Lung (tissue), 12 donors: Measurements from ENCODE around the gene PIGN. TPM values are rescaled to one million over a fixed set of nuclear protein-coding genes. Genes with fewer than 3 reads are reported as not detected.

Source experiments
- ATAC-seq: fragments of 200-7000 bp; cut with Tn5 transposase; one replicate; pipeline ENCODE4 v1.9.1; 2020; ENCODE audit warnings: moderate number of reproducible peaks; ENCODE audit not compliant: insufficient read depth, low FRiP score
- DNase-seq, 3 donors: peaks; one replicate each; pipeline ENCODE4 v3.0.0-alpha.2; 2013 to 2017
- H3K27ac ChIP-seq, 2 donors: one replicate each; pipeline ENCODE4 v1.5.1; 2013; ENCODE audit warnings: mild to moderate bottlenecking in 2 of 2, moderate library complexity in 2 of 2, control low read depth in 1 of 2, inconsistent platforms in 1 of 2, low read depth in 1 of 2, low read length in 1 of 2
- H3K27me3 ChIP-seq, 3 donors: one replicate each; pipeline ENCODE4 v1.5.1; 2013; ENCODE audit warnings: low read length in 2 of 3; ENCODE audit not compliant: control insufficient read depth in 3 of 3, insufficient read depth in 3 of 3
- H3K36me3 ChIP-seq, 4 donors: one replicate each; pipeline ENCODE4 v1.5.1; 2013; ENCODE audit warnings: low read length in 4 of 4, mild to moderate bottlenecking in 1 of 4, moderate library complexity in 1 of 4; ENCODE audit not compliant: control insufficient read depth in 4 of 4, insufficient read depth in 4 of 4
- H3K4me1 ChIP-seq, 5 donors: one replicate each; pipeline ENCODE4 v1.5.1; 2013; ENCODE audit warnings: low read length in 5 of 5, mild to moderate bottlenecking in 2 of 5, moderate library complexity in 1 of 5; ENCODE audit not compliant: control insufficient read depth in 5 of 5, insufficient read depth in 5 of 5
- H3K4me3 ChIP-seq: one replicate; pipeline ENCODE4 v1.5.1; 2013; ENCODE audit warnings: mild to moderate bottlenecking, control low read depth, moderate library complexity
- H3K9ac ChIP-seq, 2 donors: one replicate each; pipeline ENCODE4 v1.5.1; 2013; ENCODE audit warnings: low read length in 2 of 2, control low read depth in 1 of 2; ENCODE audit not compliant: insufficient read depth in 1 of 2
- H3K9me3 ChIP-seq, 4 donors: one replicate each; pipeline ENCODE4 v1.5.1; 2013; ENCODE audit warnings: low read length in 3 of 4, mild to moderate bottlenecking in 1 of 4, moderate library complexity in 1 of 4; ENCODE audit not compliant: control insufficient read depth in 4 of 4, insufficient read depth in 3 of 4
- WGBS, 2 donors: extraction: QIAGEN DNeasy Blood & Tissue Kit; methylation state at CpG; one replicate each; pipeline ENCODE4 v1.1.7; 2013; 5-methylcytosine and 5-hydroxymethylcytosine counted together
- polyA plus RNA-seq, 2 donors: library from polyadenylated mRNA; stranded (reverse); fragments of 200-250 nt; gene quantifications; one replicate each; pipeline ENCODE4 v1.2.1, GENCODE V29; 2013
- total RNA-seq, 2 donors: library from RNA; depleted of rRNA in 1 of 2; stranded (reverse); fragments of >200 nt in 1 of 2; gene quantifications; one replicate each; pipeline ENCODE4 v1.2.1, GENCODE V29; 2014 to 2021
- TF ChIP-seq, protein P1 (sequence below): IDR thresholded peaks from 2 replicates; pipeline ENCODE4 v1.5.1; 2012; ENCODE audit warnings: mild to moderate bottlenecking; ENCODE audit errors: control extremely low read depth, extremely low read depth
- donor health status: control.
- donor health status: control.
- donor health status: Bipolar disorder and iron deficiency.
- donor health status: healthy.
- donor health status: DM: yes; HTN: yes; CAD: no.

PIGN gene
- total and polyA plus RNA-seq, 4 donors: 5.7 to 62.5 (median 16.3) TPM

DNA sequence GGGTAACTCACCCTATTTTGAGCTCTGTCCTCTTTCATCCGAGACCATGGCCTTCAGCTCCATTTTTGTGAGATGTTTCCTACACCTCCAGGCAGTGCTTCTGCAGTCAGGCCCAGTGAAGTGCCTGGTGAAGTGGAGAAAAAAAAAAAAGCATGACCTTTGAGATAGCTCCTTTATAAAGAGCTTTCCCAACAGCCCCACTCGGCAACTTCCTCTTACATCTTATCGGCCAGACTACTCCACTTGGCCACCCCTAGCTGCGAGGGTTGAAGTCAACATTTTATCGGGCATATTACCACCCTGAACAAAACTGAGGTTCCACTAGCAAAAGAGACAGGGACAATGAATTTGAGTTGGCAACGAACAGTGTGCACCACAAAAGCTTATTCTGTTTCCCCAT is 169.2 kb downstream of the PIGN start:
- Histone ChIP-seq H3K4me1 (peaks cover 0 to 18% (median 7%) of the 10 kb centered on the region in 5 donors), H3K9ac (no peak overlapping the region), H3K27ac (peak overlapping the region in 1 of 2 donors; percentile 53), H3K36me3 (no peaks in the 10 kb centered on the region), H3K27me3 (no peaks in the 10 kb centered on the region), H3K4me3 (no peak overlapping the region), H3K9me3 (peaks cover 0 to 4% (median 0%) of the 10 kb centered on the region in 4 donors)
- TF ChIP-seq, protein P1, sequence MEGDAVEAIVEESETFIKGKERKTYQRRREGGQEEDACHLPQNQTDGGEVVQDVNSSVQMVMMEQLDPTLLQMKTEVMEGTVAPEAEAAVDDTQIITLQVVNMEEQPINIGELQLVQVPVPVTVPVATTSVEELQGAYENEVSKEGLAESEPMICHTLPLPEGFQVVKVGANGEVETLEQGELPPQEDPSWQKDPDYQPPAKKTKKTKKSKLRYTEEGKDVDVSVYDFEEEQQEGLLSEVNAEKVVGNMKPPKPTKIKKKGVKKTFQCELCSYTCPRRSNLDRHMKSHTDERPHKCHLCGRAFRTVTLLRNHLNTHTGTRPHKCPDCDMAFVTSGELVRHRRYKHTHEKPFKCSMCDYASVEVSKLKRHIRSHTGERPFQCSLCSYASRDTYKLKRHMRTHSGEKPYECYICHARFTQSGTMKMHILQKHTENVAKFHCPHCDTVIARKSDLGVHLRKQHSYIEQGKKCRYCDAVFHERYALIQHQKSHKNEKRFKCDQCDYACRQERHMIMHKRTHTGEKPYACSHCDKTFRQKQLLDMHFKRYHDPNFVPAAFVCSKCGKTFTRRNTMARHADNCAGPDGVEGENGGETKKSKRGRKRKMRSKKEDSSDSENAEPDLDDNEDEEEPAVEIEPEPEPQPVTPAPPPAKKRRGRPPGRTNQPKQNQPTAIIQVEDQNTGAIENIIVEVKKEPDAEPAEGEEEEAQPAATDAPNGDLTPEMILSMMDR: no peak
- peak; percentile 41 for ATAC-seq
- 47 to 52% methylated on average over 6 of the region's 6 CpGs for WGBS, 2 donors
- DNase-seq: peak in 1 of 3 donors; percentile 19

GRCh38 chr18:62011416-62011815 is 175.4 kb downstream of the PIGN start:
- no peak overlapping the region for H3K4me3 ChIP-seq
- no peaks in the 10 kb centered on the region for H3K27me3 ChIP-seq
- no peak for DNase-seq
- peaks cover 0 to 4% (median 0%) of the 10 kb centered on the region in 4 donors for H3K9me3 ChIP-seq
- WGBS, 2 donors: 92 to 97% methylated on average over 6 of the region's 6 CpGs
- H3K36me3 ChIP-seq: no peaks in the 10 kb centered on the region
- H3K27ac ChIP-seq: no peak overlapping the region
- no peak overlapping the region for H3K9ac ChIP-seq
- TF ChIP-seq, protein P1: no peak
- no peaks in the 10 kb centered on the region for H3K4me1 ChIP-seq
- ATAC-seq: no peak

- Histone ChIP-seq H3K36me3 (no peaks in the 10 kb centered on the region), H3K4me1 (no peaks in the 10 kb centered on the region), H3K9me3 (peaks cover 0 to 7% (median 0%) of the 10 kb centered on the region in 4 donors), H3K27me3 (no peaks in the 10 kb centered on the region), H3K9ac (no peak overlapping the region), H3K4me3 (no peak overlapping the region), H3K27ac (no peak overlapping the region)
- ATAC-seq (no peak), DNase-seq (no peak)
- whole genome bisulfite sequencing, 2 donors: 79 to 85% methylated on average over 3 of the region's 3 CpGs
- TF ChIP-seq, protein P1: no peak
Observed at GRCh38 chr18:62009521-62009920, 177.3 kb downstream of the PIGN start.

- Histone ChIP-seq H3K9ac (no peak overlapping the region), H3K4me1 (no peaks in the 10 kb centered on the region), H3K27me3 (no peaks in the 10 kb centered on the region), H3K9me3 (peaks cover 0 to 11% (median 2%) of the 10 kb centered on the region in 4 donors), H3K27ac (no peak overlapping the region), H3K4me3 (no peak overlapping the region), H3K36me3 (no peaks in the 10 kb centered on the region)
- ATAC-seq (no peak), DNase-seq (no peak)
- TF ChIP-seq, protein P1: no peak
Observed at GRCh38 chr18:62001396-62001795, 185.5 kb downstream of the PIGN start.
